HFFc6 (cell line): Measurements from ENCODE around the gene ZMYND15. TPM values are rescaled to one million over a fixed set of nuclear protein-coding genes. Genes with fewer than 3 reads are reported as not detected.

Source experiments
- DNase-seq: peaks from one replicate; pipeline ENCODE4 v3.0.0-alpha.2; 2018
- H3K27ac Mint-ChIP-seq: 2 replicates; pipeline ENCODE4 v1.8.0; 2020; ENCODE audit warnings: mild to moderate bottlenecking, mixed read lengths
- H3K27me3 Mint-ChIP-seq: 2 replicates; pipeline ENCODE4 v1.8.0; 2021; ENCODE audit warnings: mild to moderate bottlenecking, moderate library complexity, mixed read lengths; ENCODE audit not compliant: insufficient read depth
- H3K36me3 Mint-ChIP-seq: 2 replicates; pipeline ENCODE4 v1.8.0; 2021; ENCODE audit warnings: low read depth, mixed read lengths
- H3K4me1 Mint-ChIP-seq: 2 replicates; pipeline ENCODE4 v1.8.0; 2020; ENCODE audit warnings: low read depth, mixed read lengths
- H3K4me3 Mint-ChIP-seq: 2 replicates; pipeline ENCODE4 v1.8.0; 2020; ENCODE audit warnings: mild to moderate bottlenecking, moderate library complexity, mixed read lengths
- H3K9me3 Mint-ChIP-seq: 2 replicates; pipeline ENCODE4 v1.8.0; 2020; ENCODE audit warnings: mild to moderate bottlenecking, mixed read lengths
- CTCF ChIP-seq: fragments of 200-600 bp; sonication (generic); IDR thresholded peaks from 2 replicates; pipeline ENCODE4 v1.5.0; 2021; ENCODE audit warnings: antibody characterized with exemption, mild to moderate bottlenecking
- total RNA-seq, 6 experiments: library from RNA; stranded (reverse); fragmentation: NEBNext Ultra II Directional; extraction: Animal tissue kit (Norgen Biotek cat#: 25700); gene quantifications; 2 replicates in 1 of 6; 3 replicates in 5 of 6; pipeline ENCODE4 v1.2.3, GENCODE V29; 2021

Gene ZMYND15
- total RNA-seq, 6 experiments from 2014 or later = not detected

GRCh38 chr17:4789951-4790704 lies 50.5 kb downstream of the ZMYND15 start:
- H3K4me3 Mint-ChIP-seq = peak overlapping the region; percentile 81
- H3K27me3 Mint-ChIP-seq = peaks cover 8% of the 10 kb centered on the region
- DNase-seq = peak; percentile 95
- H3K9me3 Mint-ChIP-seq = no peaks in the 10 kb centered on the region
- TF ChIP-seq CTCF = peak; percentile 87
- peak overlapping the region; percentile 83 for H3K27ac Mint-ChIP-seq
- H3K36me3 Mint-ChIP-seq = no peaks in the 10 kb centered on the region
- peaks cover 32% of the 10 kb centered on the region for H3K4me1 Mint-ChIP-seq

DNA sequence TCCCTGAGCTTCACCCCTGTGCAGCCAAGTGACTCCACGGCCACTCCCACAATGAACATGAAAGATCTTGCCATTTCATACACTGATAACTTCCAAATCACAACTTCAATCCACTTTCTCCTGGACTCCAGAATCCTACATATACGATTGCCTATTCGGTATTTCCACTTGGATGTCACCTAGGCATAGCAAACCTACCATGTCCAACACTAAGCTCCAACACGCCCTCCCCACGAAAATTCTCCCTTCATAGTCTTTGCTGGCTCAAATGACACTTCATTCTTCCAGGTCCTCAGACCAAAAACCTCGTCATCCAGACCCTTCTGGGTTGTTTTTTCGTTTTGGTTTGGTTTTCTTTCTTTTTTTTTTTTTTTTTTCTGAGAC lies 51.1 kb downstream of the ZMYND15 start:
- TF ChIP-seq CTCF = no peak
- H3K9me3 Mint-ChIP-seq = no peaks in the 10 kb centered on the region
- no peaks in the 10 kb centered on the region for H3K36me3 Mint-ChIP-seq
- no peak for DNase-seq
- peaks cover 37% of the 10 kb centered on the region for H3K4me1 Mint-ChIP-seq
- peak overlapping the region; percentile 83 for H3K27ac Mint-ChIP-seq
- peak overlapping the region; percentile 81 for H3K4me3 Mint-ChIP-seq
- peaks cover 7% of the 10 kb centered on the region for H3K27me3 Mint-ChIP-seq

DNA sequence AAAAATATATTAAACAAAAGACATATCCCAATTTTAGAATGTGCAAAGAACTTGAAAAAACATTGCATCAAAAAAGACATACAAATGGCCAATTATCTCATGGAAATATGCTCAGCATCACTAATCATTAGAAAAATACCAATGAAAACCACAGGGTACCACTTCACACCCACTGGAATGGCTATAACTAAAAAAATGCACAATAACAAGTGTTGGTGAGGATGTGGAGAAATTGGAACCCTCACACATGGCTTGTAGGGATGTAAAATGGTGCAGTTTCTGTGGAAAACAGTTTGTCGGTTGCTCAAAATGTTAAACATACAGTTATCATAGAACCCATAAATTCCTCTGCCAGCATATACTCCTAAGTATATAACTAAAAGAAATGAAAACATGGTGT lies 55.5 kb downstream of the ZMYND15 start:
- Mint-ChIP-seq H3K27ac (peak overlapping the region; percentile 95), H3K4me3 (peak overlapping the region; percentile 98), H3K4me1 (peaks cover 18% of the 10 kb centered on the region), H3K36me3 (peaks cover 22% of the 10 kb centered on the region), H3K27me3 (no peaks in the 10 kb centered on the region; the same call in 1 of the 2 replicates), H3K9me3 (no peaks in the 10 kb centered on the region)
- TF ChIP-seq CTCF = no peak
- no peak for DNase-seq

Other genes starting within 250 kb of the ZMYND15 start
- gene SPNS2, start 241.0 kb upstream of the ZMYND15 start, total RNA-seq = not detected
- 10 to 100 TPM; 65.9 to 80.8 (median 71.8) TPM for gene MYBBP1A, start 184.4 kb upstream of the ZMYND15 start, total RNA-seq
- gene GGT6, start 179.3 kb upstream of the ZMYND15 start, total RNA-seq = not detected
- gene SMTNL2, start 155.3 kb upstream of the ZMYND15 start, total RNA-seq = not detected
- gene ALOX15, start 98.2 kb upstream of the ZMYND15 start, total RNA-seq = not detected
- gene PELP1, start 35.7 kb upstream of the ZMYND15 start, total RNA-seq = 10 to 100 TPM; 52.8 to 64.9 (median 60.5) TPM
- gene ARRB2, start 29.2 kb upstream of the ZMYND15 start, total RNA-seq = 10 to 100 TPM in 2 of 6 experiments, 1 to 10 TPM in 4; 8.0 to 10.7 (median 9.1) TPM
- 10 to 100 TPM; 15.3 to 19.1 (median 17.4) TPM for gene MED11, start 8.4 kb upstream of the ZMYND15 start, total RNA-seq
- under 1 TPM; 0.31 to 0.92 (median 0.62) TPM for gene CXCL16, start 95 bp downstream of the ZMYND15 start, total RNA-seq
- gene TM4SF5, start 32.1 kb downstream of the ZMYND15 start, total RNA-seq = not detected
- gene VMO1, start 46.5 kb downstream of the ZMYND15 start, total RNA-seq = under 1 TPM in 3 of 6 experiments, not detected in 3; 0.23 to 0.34 (median 0.31) TPM
- not detected for gene GLTPD2, start 49.1 kb downstream of the ZMYND15 start, total RNA-seq
- 100 to 1,000 TPM; 216 to 280 (median 237) TPM for gene PSMB6, start 56.3 kb downstream of the ZMYND15 start, total RNA-seq
- gene PLD2, start 67.3 kb downstream of the ZMYND15 start, total RNA-seq = 10 to 100 TPM; 14.9 to 21.8 (median 19.4) TPM
- gene MINK1, start 93.5 kb downstream of the ZMYND15 start, total RNA-seq = 10 to 100 TPM; 68.5 to 82.4 (median 71.6) TPM
- 1 to 10 TPM in 4 of 6 experiments, under 1 TPM in 2; 0.95 to 1.6 (median 1.4) TPM for gene C17orf107, start 159.7 kb downstream of the ZMYND15 start, total RNA-seq
- under 1 TPM in 3 of 6 experiments, not detected in 3; 0.07 to 0.15 (median 0.07) TPM for gene CHRNE, start 163.3 kb downstream of the ZMYND15 start, total RNA-seq
- not detected for gene GP1BA, start 192.4 kb downstream of the ZMYND15 start, total RNA-seq
- 10 to 100 TPM; 61.9 to 78.6 (median 64.4) TPM for gene SLC25A11, start 200.2 kb downstream of the ZMYND15 start, total RNA-seq
- gene RNF167, start 200.4 kb downstream of the ZMYND15 start, total RNA-seq = 100 to 1,000 TPM in 3 of 6 experiments, 10 to 100 TPM in 3; 88.3 to 122 (median 97.6) TPM
- 1,000 to 10,000 TPM; 1,630 to 1,970 (median 1,832) TPM for gene PFN1, start 208.7 kb downstream of the ZMYND15 start, total RNA-seq
- 1 to 10 TPM; 1.9 to 4.6 (median 3.2) TPM for gene ENO3, start 211.3 kb downstream of the ZMYND15 start, total RNA-seq
- 10 to 100 TPM; 59.4 to 76.9 (median 65.6) TPM for gene SPAG7, start 228.0 kb downstream of the ZMYND15 start, total RNA-seq
- gene CAMTA2, start 247.8 kb downstream of the ZMYND15 start, total RNA-seq = 10 to 100 TPM; 48.9 to 60.8 (median 54.1) TPM